Measurements from ENCODE around the gene ZNF764. TPM values are rescaled to one million over a fixed set of nuclear protein-coding genes. Genes with fewer than 3 reads are reported as not detected.

ZNF764 gene
- total RNA-seq, 1 donor from 2014 or later, result 3.6 TPM

- Mint-ChIP-seq H3K9me3 (peaks cover 2% of the 10 kb centered on the region), H3K4me3 (peak overlapping the region; percentile 89), H3K27ac (peak overlapping the region; percentile 74), H3K27me3 (ENCODE audit: insufficient read depth, low read depth) (peaks cover 8% of the 10 kb centered on the region), H3K4me1 (peaks cover 18% of the 10 kb centered on the region), H3K36me3 (peaks cover 17% of the 10 kb centered on the region)
- no peak for DNase-seq (ENCODE audit: low spot score)
- Histone ChIP-seq H2AFZ (replicated peaks) (peak overlapping the region; percentile 90), H3K9ac (peak overlapping the region; percentile 86), H3K36me3 (no peaks in the 10 kb centered on the region), H3K4me1 (no peaks in the 10 kb centered on the region), H3K27me3 (peaks cover 15% of the 10 kb centered on the region), H3F3A (ENCODE audit: low read depth) (peaks cover 24% of the 10 kb centered on the region), H3K4me3 (peak overlapping the region; percentile 94), H4K20me1 (ENCODE audit: low read depth) (no peaks in the 10 kb centered on the region), H3K4me2 (peak overlapping the region; percentile 81), H3K9me3 (ENCODE audit: low read depth) (no peaks in the 10 kb centered on the region), H3K79me2 (ENCODE audit: low read depth) (peaks cover 22% of the 10 kb centered on the region), H3K27ac (peak overlapping the region; percentile 85)
- TF ChIP-seq CTCF (IDR thresholded peaks at IDR 0.05) (peak; percentile 28), EZH2phosphoT487 (IDR thresholded peaks at IDR 0.05) (no peak)
Measured at GRCh38 chr16:30557707-30557956, 542 bp downstream of the ZNF764 start.

- peaks cover 2% of the 10 kb centered on the region for H3K9me3 Mint-ChIP-seq
- H3K4me1 Mint-ChIP-seq, result peaks cover 18% of the 10 kb centered on the region
- Histone ChIP-seq H3K4me3 (no peak overlapping the region), H2AFZ (replicated peaks) (no peak overlapping the region), H3K9me3 (ENCODE audit: low read depth) (no peaks in the 10 kb centered on the region), H3K79me2 (ENCODE audit: low read depth) (peaks cover 22% of the 10 kb centered on the region), H3K4me2 (no peak overlapping the region), H3K36me3 (no peaks in the 10 kb centered on the region), H3K4me1 (no peaks in the 10 kb centered on the region), H3K9ac (no peak overlapping the region), H4K20me1 (ENCODE audit: low read depth) (no peaks in the 10 kb centered on the region), H3F3A (ENCODE audit: low read depth) (peaks cover 24% of the 10 kb centered on the region), H3K27ac (no peak overlapping the region), H3K27me3 (peaks cover 5% of the 10 kb centered on the region)
- peaks cover 7% of the 10 kb centered on the region for H3K27me3 Mint-ChIP-seq (ENCODE audit: insufficient read depth, low read depth)
- H3K27ac Mint-ChIP-seq, result peak overlapping the region; percentile 22
- no peak for DNase-seq (ENCODE audit: low spot score)
- H3K36me3 Mint-ChIP-seq, result peaks cover 21% of the 10 kb centered on the region
- no peak for TF ChIP-seq CTCF (IDR thresholded peaks at IDR 0.05)
- TF ChIP-seq EZH2 (IDR thresholded peaks at IDR 0.05), result no peak
- TF ChIP-seq EZH2phosphoT487 (IDR thresholded peaks at IDR 0.05), result no peak
- H3K4me3 Mint-ChIP-seq, result peak overlapping the region; percentile 89
Measured at GRCh38 chr16:30556125-30556473, 2.1 kb downstream of the ZNF764 start.

GRCh38 chr16:30555315-30556124 is 2.7 kb downstream of the ZNF764 start:
- Histone ChIP-seq H4K20me1 (ENCODE audit: low read depth) (no peaks in the 10 kb centered on the region), H3K9ac (no peak overlapping the region), H3K9me3 (ENCODE audit: low read depth) (no peaks in the 10 kb centered on the region), H3K36me3 (no peaks in the 10 kb centered on the region), H3K27ac (no peak overlapping the region), H3K4me1 (no peaks in the 10 kb centered on the region), H3K4me2 (no peak overlapping the region), H3K27me3 (no peaks in the 10 kb centered on the region), H3K79me2 (ENCODE audit: low read depth) (peaks cover 22% of the 10 kb centered on the region), H3F3A (ENCODE audit: low read depth) (peaks cover 24% of the 10 kb centered on the region), H2AFZ (replicated peaks) (no peak overlapping the region), H3K4me3 (no peak overlapping the region)
- peak overlapping the region; percentile 22 for H3K27ac Mint-ChIP-seq
- peaks cover 2% of the 10 kb centered on the region for H3K9me3 Mint-ChIP-seq
- TF ChIP-seq EZH2phosphoT487 (IDR thresholded peaks at IDR 0.05) (no peak), CTCF (IDR thresholded peaks at IDR 0.05) (no peak), EZH2 (IDR thresholded peaks at IDR 0.05) (no peak)
- peaks cover 21% of the 10 kb centered on the region for H3K36me3 Mint-ChIP-seq
- DNase-seq (ENCODE audit: low spot score), result no peak
- H3K27me3 Mint-ChIP-seq (ENCODE audit: insufficient read depth, low read depth), result peaks cover 6% of the 10 kb centered on the region
- H3K4me3 Mint-ChIP-seq, result peak overlapping the region; percentile 89
- peaks cover 18% of the 10 kb centered on the region for H3K4me1 Mint-ChIP-seq
